Osteocyte (in vitro differentiated cells): ENCODE results near the gene FAM13A. TPM values are rescaled to one million over a fixed set of nuclear protein-coding genes. Genes with fewer than 3 reads are reported as not detected.
"Not testable (repeated sequence)": the region's sequence is repeated elsewhere in the genome, so short reads cannot be mapped to it uniquely, and the experiment has no call there.

ENCODE experiments used
- DNase-seq: peaks from one replicate; pipeline ENCODE4 v3.0.0; 2021; ENCODE audit warnings: mixed read lengths; ENCODE audit not compliant: unreplicated experiment; ENCODE audit errors: extremely low spot score
- H3K27ac Mint-ChIP-seq: one replicate; pipeline ENCODE4 v1.8.0; 2021; ENCODE audit warnings: mild to moderate bottlenecking, mixed read lengths; ENCODE audit not compliant: unreplicated experiment
- H3K27me3 Mint-ChIP-seq: one replicate; pipeline ENCODE4 v1.8.0; 2021; ENCODE audit warnings: mixed read lengths; ENCODE audit not compliant: unreplicated experiment
- H3K36me3 Mint-ChIP-seq: one replicate; pipeline ENCODE4 v1.8.0; 2021; ENCODE audit warnings: mixed read lengths; ENCODE audit not compliant: unreplicated experiment
- H3K4me1 Mint-ChIP-seq: one replicate; pipeline ENCODE4 v1.8.0; 2021; ENCODE audit warnings: mixed read lengths; ENCODE audit not compliant: unreplicated experiment
- H3K4me3 Mint-ChIP-seq: one replicate; pipeline ENCODE4 v1.8.0; 2021; ENCODE audit warnings: mild to moderate bottlenecking, moderate library complexity, mixed read lengths; ENCODE audit not compliant: unreplicated experiment
- H3K9me3 Mint-ChIP-seq: one replicate; pipeline ENCODE4 v1.8.0; 2021; ENCODE audit warnings: mixed read lengths; ENCODE audit not compliant: unreplicated experiment
- total RNA-seq: library from RNA; stranded (reverse); gene quantifications from 2 replicates; pipeline ENCODE4 v1.2.1, GENCODE V29; 2021
- TF ChIP-seq, protein P1 (sequence below): fragments of 200-600 bp; sonication (generic); IDR thresholded peaks from 2 replicates; pipeline ENCODE4 v1.5.0; 2021; ENCODE audit warnings: antibody characterized with exemption, mild to moderate bottlenecking, moderate library complexity

Gene FAM13A
- total RNA-seq, 1 donor from 2014 or later = 18.5 TPM

DNA sequence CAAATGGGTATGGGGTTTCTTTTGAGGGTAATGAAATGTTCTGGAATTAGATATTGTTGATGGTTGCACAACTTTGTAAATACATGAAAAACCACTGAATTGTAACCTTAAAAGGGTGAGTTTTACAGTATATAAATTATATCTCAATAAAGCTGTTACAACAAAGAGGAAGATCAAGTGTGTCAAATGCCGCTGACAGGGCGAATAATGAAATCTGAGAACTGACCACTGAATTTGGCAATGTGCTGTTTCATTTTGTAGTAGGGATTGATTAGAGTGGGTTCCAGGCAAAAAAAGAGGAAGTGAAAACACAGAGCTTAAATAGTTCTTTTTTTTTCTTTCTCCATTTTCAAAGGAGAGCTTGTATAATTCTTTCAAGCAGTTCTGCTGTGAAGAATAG, 198.2 kb downstream of the FAM13A start:
- DNase-seq = no peak
- Mint-ChIP-seq H3K4me1 (peaks cover 5% of the 10 kb centered on the region), H3K36me3 (no peaks in the 10 kb centered on the region), H3K9me3 (no peaks in the 10 kb centered on the region), H3K4me3 (no peak overlapping the region), H3K27me3 (no peaks in the 10 kb centered on the region), H3K27ac (no peak overlapping the region)
- TF ChIP-seq, protein P1, sequence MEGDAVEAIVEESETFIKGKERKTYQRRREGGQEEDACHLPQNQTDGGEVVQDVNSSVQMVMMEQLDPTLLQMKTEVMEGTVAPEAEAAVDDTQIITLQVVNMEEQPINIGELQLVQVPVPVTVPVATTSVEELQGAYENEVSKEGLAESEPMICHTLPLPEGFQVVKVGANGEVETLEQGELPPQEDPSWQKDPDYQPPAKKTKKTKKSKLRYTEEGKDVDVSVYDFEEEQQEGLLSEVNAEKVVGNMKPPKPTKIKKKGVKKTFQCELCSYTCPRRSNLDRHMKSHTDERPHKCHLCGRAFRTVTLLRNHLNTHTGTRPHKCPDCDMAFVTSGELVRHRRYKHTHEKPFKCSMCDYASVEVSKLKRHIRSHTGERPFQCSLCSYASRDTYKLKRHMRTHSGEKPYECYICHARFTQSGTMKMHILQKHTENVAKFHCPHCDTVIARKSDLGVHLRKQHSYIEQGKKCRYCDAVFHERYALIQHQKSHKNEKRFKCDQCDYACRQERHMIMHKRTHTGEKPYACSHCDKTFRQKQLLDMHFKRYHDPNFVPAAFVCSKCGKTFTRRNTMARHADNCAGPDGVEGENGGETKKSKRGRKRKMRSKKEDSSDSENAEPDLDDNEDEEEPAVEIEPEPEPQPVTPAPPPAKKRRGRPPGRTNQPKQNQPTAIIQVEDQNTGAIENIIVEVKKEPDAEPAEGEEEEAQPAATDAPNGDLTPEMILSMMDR = no peak

DNA sequence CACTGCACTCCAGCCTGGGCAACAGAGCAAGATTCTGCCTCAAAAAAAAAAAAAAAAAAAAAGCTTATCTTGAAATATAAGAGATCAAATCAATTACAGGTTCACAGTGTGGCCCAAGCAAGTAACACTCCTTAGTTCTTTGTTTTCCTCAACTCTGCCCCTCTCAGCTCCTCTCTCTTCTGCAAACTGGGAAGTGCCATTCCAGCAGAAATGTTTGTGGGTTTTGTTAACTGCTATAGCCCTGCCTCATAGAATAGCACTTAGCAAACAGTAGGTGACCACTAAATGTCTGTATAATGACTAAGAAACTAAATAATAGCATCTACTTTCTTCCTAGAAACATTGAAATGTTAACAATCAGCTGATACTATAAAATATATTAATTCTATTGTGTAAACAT, 199.4 kb downstream of the FAM13A start:
- Mint-ChIP-seq H3K36me3 (no peaks in the 10 kb centered on the region), H3K27ac (no peak overlapping the region), H3K27me3 (no peaks in the 10 kb centered on the region), H3K4me3 (no peak overlapping the region), H3K4me1 (peaks cover 5% of the 10 kb centered on the region), H3K9me3 (no peaks in the 10 kb centered on the region)
- TF ChIP-seq, protein P1 = no peak
- DNase-seq = no peak

DNA sequence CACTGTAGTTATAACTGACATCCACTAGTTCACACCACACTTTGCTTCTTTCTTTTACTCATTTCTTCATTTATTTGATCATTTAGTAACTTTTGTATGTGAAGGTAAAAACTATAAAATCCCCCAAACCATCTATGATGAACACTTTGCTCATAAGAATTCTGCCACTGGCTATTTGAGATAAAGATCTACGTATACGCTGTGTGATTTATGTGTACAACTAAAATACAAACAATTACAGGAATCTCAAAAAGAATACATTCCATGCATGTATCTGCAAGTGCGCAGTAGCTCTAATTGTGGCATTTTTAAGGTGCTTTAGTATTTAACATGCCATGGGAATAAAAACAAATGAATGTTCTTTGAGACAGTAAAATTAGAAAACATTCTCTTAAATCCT, 202.5 kb downstream of the FAM13A start:
- H3K27ac Mint-ChIP-seq = no peak overlapping the region

DNA sequence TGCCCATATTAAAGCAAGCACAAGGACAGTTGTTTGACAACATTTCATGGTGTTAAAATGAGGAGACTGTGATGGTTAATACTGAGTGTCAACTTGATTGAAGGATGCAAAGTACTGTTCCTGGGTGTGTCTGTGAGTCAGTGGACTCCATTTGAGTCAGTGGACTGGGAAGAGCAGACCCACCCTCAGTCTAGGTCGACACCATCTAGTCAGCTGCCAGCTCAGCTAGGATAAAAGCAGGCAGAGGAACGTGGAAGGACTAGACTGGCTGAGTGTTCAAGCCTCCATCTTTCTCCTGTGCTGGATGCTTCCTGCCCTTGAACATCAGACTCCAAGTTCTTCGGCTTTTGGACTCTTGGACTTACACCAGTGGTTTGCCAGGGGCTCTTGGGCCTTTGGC, 203.4 kb downstream of the FAM13A start:
- H3K4me3 Mint-ChIP-seq, DNase-seq, H3K27me3 Mint-ChIP-seq, H3K36me3 Mint-ChIP-seq, H3K9me3 Mint-ChIP-seq, H3K27ac Mint-ChIP-seq, H3K4me1 Mint-ChIP-seq: not testable (repeated sequence)

More for the DNA sequence above, 202.5 kb downstream of the FAM13A start:
- Mint-ChIP-seq H3K4me1 (peaks cover 5% of the 10 kb centered on the region), H3K27me3 (no peaks in the 10 kb centered on the region), H3K36me3 (peaks cover 3% of the 10 kb centered on the region), H3K9me3 (no peaks in the 10 kb centered on the region), H3K4me3 (no peak overlapping the region)
- no peak for DNase-seq
- TF ChIP-seq, protein P1 = no peak

DNA sequence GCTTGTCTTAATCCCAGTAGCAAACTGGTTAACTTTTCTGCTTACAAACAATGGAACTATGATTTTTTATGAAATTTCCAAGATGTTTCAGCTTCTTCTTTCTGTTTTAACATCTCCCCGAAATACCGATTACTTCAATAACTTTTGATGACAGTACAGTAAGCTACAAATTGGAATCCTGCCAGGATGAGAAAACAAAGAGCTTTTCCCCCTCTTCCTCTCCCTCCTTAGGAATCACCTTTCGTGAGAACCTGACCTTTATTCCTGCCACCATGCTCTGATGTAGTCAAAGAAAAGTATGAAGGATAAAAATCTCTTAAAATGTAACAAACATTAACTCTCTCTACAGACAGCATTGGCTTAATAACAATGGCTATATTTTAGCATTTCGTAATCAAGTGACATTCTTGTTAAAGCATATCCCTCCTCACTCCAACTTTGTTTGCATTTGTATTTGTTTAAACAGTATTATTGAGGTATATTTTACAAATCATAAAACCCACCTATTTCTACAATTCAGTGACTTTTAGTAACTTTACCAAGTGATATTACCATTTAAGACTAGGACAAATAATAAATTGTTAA, 210.7 kb downstream of the FAM13A start:
- TF ChIP-seq, protein P1 = no peak
- peaks cover 18% of the 10 kb centered on the region for H3K4me1 Mint-ChIP-seq
- no peak overlapping the region for H3K27ac Mint-ChIP-seq
- no peaks in the 10 kb centered on the region for H3K27me3 Mint-ChIP-seq
- no peaks in the 10 kb centered on the region for H3K9me3 Mint-ChIP-seq
- peaks cover 26% of the 10 kb centered on the region for H3K36me3 Mint-ChIP-seq
- no peak overlapping the region for H3K4me3 Mint-ChIP-seq
- DNase-seq = no peak
